Stimulated activated CD4-positive, alpha-beta T cell treated with anti-CD3 and anti-CD28 coated beads, TNF-alpha, amount 100 ng/mL, for 4 hours (primary cell): ENCODE results near the gene PIK3R4.

Experiments used
- DNase-seq, 3 experiments: peaks; one replicate each; pipeline ENCODE4 v3.0.0-alpha.2; 2020; ENCODE audit warnings: low read depth in 3 of 3

The PIK3R4 gene

GRCh38 chr3:130688697-130689470, 57.7 kb downstream of the PIK3R4 start:
- no peak for DNase-seq

- DNase-seq, result no peak
Measured at GRCh38 chr3:130688015-130688688, 58.5 kb downstream of the PIK3R4 start.

- DNase-seq, result no peak
Measured at GRCh38 chr3:130687327-130687726, 59.3 kb downstream of the PIK3R4 start.

GRCh38 chr3:130686833-130687232, 59.8 kb downstream of the PIK3R4 start:
- DNase-seq, result no peak

GRCh38 chr3:130682131-130682530, 64.5 kb downstream of the PIK3R4 start:
- no peak for DNase-seq

GRCh38 chr3:130679218-130679617, 67.4 kb downstream of the PIK3R4 start:
- no peak for DNase-seq

GRCh38 chr3:130677343-130677742, 69.3 kb downstream of the PIK3R4 start:
- no peak for DNase-seq

GRCh38 chr3:130671545-130672312, 74.9 kb downstream of the PIK3R4 start:
- no peak for DNase-seq

- no peak for DNase-seq
Measured at GRCh38 chr3:130669740-130670139, 76.9 kb downstream of the PIK3R4 start.

GRCh38 chr3:130663092-130663491, 83.5 kb downstream of the PIK3R4 start:
- no peak for DNase-seq

- no peak for DNase-seq
Measured at GRCh38 chr3:130662501-130662996, 84.1 kb downstream of the PIK3R4 start.

- no peak for DNase-seq
Measured at GRCh38 chr3:130661140-130661891, 85.3 kb downstream of the PIK3R4 start.

GRCh38 chr3:130659911-130660310, 86.7 kb downstream of the PIK3R4 start:
- DNase-seq, result no peak

GRCh38 chr3:130658678-130659077, 88.0 kb downstream of the PIK3R4 start:
- DNase-seq, result no peak

- no peak for DNase-seq
Measured at GRCh38 chr3:130656627-130657026, 90.0 kb downstream of the PIK3R4 start.

- DNase-seq, result no peak
Measured at GRCh38 chr3:130654921-130655320, 91.7 kb downstream of the PIK3R4 start.

GRCh38 chr3:130654091-130654490, 92.5 kb downstream of the PIK3R4 start:
- no peak for DNase-seq

- no peak for DNase-seq
Measured at GRCh38 chr3:130649061-130649654, 97.5 kb downstream of the PIK3R4 start.

- DNase-seq, result no peak
Measured at GRCh38 chr3:130648293-130648692, 98.3 kb downstream of the PIK3R4 start.

GRCh38 chr3:130645261-130645660, 101.4 kb downstream of the PIK3R4 start:
- no peak for DNase-seq

GRCh38 chr3:130644628-130645253, 101.9 kb downstream of the PIK3R4 start:
- DNase-seq, result no peak
